Liver (tissue), 9 donors: ENCODE results near the gene ASH1L. TPM values are rescaled to one million over a fixed set of nuclear protein-coding genes. Genes with fewer than 3 reads are reported as not detected.
"Not testable (repeated sequence)": the region's sequence is repeated elsewhere in the genome, so short reads cannot be mapped to it uniquely, and the experiment has no call there.

Source experiments
- DNase-seq: peaks from one replicate; pipeline ENCODE4 v3.0.0-alpha.2; 2017; ENCODE audit warnings: low spot score
- H3K27ac ChIP-seq, 2 donors: one replicate each; pipeline ENCODE4 v1.7.0; 2013; ENCODE audit warnings: inconsistent platforms in 2 of 2, low read length in 2 of 2, control low read depth in 1 of 2, low read depth in 1 of 2, mild to moderate bottlenecking in 1 of 2
- H3K27me3 ChIP-seq, 4 donors: one replicate each; pipeline versions ENCODE4 v1.6.1 to v1.7.0; 2013; ENCODE audit warnings: low read length in 3 of 4, inconsistent platforms in 1 of 4, mild to moderate bottlenecking in 1 of 4, moderate library complexity in 1 of 4; ENCODE audit not compliant: control insufficient read depth in 4 of 4, insufficient read depth in 4 of 4
- H3K36me3 ChIP-seq, 4 donors: one replicate each; pipeline versions ENCODE4 v1.6.1 to v1.7.0; 2013; ENCODE audit warnings: low read length in 3 of 4, mild to moderate bottlenecking in 3 of 4, low read depth in 1 of 4, moderate library complexity in 1 of 4; ENCODE audit not compliant: control insufficient read depth in 4 of 4, insufficient read depth in 3 of 4
- H3K4me1 ChIP-seq, 4 donors: one replicate each; pipeline versions ENCODE4 v1.6.1 to v1.7.0; 2013; ENCODE audit warnings: low read length in 3 of 4, mild to moderate bottlenecking in 3 of 4, moderate library complexity in 1 of 4; ENCODE audit not compliant: control insufficient read depth in 4 of 4, insufficient read depth in 4 of 4
- H3K4me3 ChIP-seq, 3 donors: one replicate each; pipeline versions ENCODE4 v1.6.1 to v1.7.0; 2013; ENCODE audit warnings: low read length in 3 of 3, control low read depth in 1 of 3, low read depth in 1 of 3, mild to moderate bottlenecking in 1 of 3
- H3K9ac ChIP-seq, 2 donors: one replicate each; pipeline ENCODE4 v1.7.0; 2013; ENCODE audit warnings: low read length in 2 of 2, mild to moderate bottlenecking in 2 of 2, moderate library complexity in 2 of 2, control low read depth in 1 of 2, low read depth in 1 of 2
- H3K9me3 ChIP-seq, 4 donors: one replicate each; pipeline versions ENCODE4 v1.6.1 to v1.7.0; 2013; ENCODE audit warnings: low read length in 3 of 4; ENCODE audit not compliant: control insufficient read depth in 4 of 4
- EGR1 ChIP-seq, 2 donors: IDR thresholded peaks; 2 replicates each; pipeline ENCODE4 v1.6.1; 2016 to 2018; ENCODE audit warnings: antibody characterized with exemption in 2 of 2, low read depth in 2 of 2
- RAD21 ChIP-seq, 2 donors: IDR thresholded peaks; 2 replicates each; pipeline ENCODE4 v1.6.1; 2016; ENCODE audit warnings: antibody characterized with exemption in 2 of 2, mild to moderate bottlenecking in 2 of 2
- REST ChIP-seq: IDR thresholded peaks from 2 replicates; pipeline ENCODE4 v1.6.1; 2016; ENCODE audit warnings: antibody characterized with exemption, mild to moderate bottlenecking
- RXRA ChIP-seq, 2 donors: IDR thresholded peaks; 2 replicates each; pipeline ENCODE4 v1.6.1; 2017 to 2018; ENCODE audit warnings: antibody characterized with exemption in 2 of 2, mild to moderate bottlenecking in 1 of 2
- TAF1 ChIP-seq: conservative IDR thresholded peaks from 2 replicates; pipeline ENCODE4 v1.6.1; 2016; ENCODE audit warnings: antibody characterized with exemption, mild to moderate bottlenecking
- YY1 ChIP-seq: IDR thresholded peaks from 2 replicates; pipeline ENCODE4 v1.6.1; 2016; ENCODE audit warnings: antibody characterized with exemption, mild to moderate bottlenecking
- WGBS: extraction: QIAGEN DNeasy Blood & Tissue Kit; methylation state at CpG from one replicate; pipeline ENCODE4 v1.1.7; 2013; 5-methylcytosine and 5-hydroxymethylcytosine counted together
- polyA plus RNA-seq, 2 donors: library from polyadenylated mRNA; stranded (reverse) in 1 of 2; unstranded in 1 of 2; fragments of 200-250 nt in 1 of 2; fragments of >200 nt in 1 of 2; fragmentation: Nextera tagmentation in 1 of 2; extraction: Ambion mirVana in 1 of 2; gene quantifications; one replicate each; pipeline versions ENCODE4 v1.2.1 to v1.2.3, GENCODE V29; 2013 to 2015
- total RNA-seq, 2 donors: library from RNA; depleted of rRNA; stranded (reverse); fragments of >200 nt; gene quantifications; one replicate each; pipeline ENCODE4 v1.2.3, GENCODE V29; 2014
- TF ChIP-seq, protein P1 (sequence below): IDR thresholded peaks from 2 replicates; pipeline ENCODE4 v1.6.1; 2016; ENCODE audit warnings: antibody characterized with exemption
- donor health status: healthy.
- donor health status: healthy.
- donor health status: healthy.
- donor health status: healthy.
- donor health status: healthy.

ASH1L gene
- total and polyA plus RNA-seq, 4 donors = 3.9 to 30.3 (median 13.9) TPM

- no peak for DNase-seq
- Histone ChIP-seq H3K4me1 (no peaks in the 10 kb centered on the region), H3K9ac (no peak overlapping the region), H3K9me3 (no peaks in the 10 kb centered on the region), H3K27ac (no peak overlapping the region), H3K36me3 (peaks cover 0 to 3% (median 1%) of the 10 kb centered on the region in 4 donors), H3K27me3 (no peaks in the 10 kb centered on the region), H3K4me3 (no peak overlapping the region)
- 90% methylated on average over 6 of the region's 6 CpGs for WGBS
- TF ChIP-seq, protein P1, sequence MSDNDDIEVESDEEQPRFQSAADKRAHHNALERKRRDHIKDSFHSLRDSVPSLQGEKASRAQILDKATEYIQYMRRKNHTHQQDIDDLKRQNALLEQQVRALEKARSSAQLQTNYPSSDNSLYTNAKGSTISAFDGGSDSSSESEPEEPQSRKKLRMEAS = no peak
Observed at GRCh38 chr1:155569988-155570592, 7.5 kb upstream of the ASH1L start.

DNA sequence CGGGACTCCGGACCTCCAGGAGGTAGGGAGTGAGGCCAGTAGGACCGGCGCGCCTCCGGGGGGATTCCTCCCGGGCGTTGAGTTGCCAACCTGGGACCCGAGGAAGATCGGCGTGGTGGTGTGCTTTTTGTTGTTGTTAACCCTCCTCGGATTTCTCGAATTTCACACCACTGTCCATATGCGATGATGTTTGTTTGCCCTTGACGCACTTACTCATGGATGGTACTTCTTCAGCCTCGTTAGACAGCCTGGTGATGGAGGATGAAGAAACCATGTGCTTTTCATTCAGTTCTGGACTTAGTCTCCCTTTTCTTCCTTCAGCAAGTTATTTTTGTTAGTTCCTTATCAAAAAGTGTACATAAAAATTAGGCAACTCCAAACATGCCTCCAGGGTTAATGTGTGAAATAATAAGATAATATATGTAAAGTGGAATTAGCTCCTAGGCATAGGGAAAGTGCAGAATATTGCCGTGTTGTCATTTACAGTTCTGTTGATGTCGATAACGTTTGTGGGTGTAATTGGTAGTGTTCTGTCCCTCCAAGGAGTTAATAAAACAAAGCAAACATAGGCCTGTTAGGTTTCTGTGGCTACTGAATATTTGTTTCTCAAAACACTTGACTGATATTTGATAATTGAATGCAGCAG lies 897 bp upstream of the ASH1L start:
- Histone ChIP-seq H3K4me1 (peaks cover 0 to 15% (median 9%) of the 10 kb centered on the region in 4 donors), H3K4me3 (peak overlapping the region; percentile 87 to 93 (median 88)), H3K27ac (peak overlapping the region; percentile 98 to 99), H3K9ac (peak overlapping the region; percentile 81 to 83)
- WGBS = under 1% methylated on average over 19 of the region's 19 CpGs
- TF ChIP-seq YY1 (peak; percentile 19), RXRA (IDR thresholded peaks at IDR 0.05) (peak in 1 of 2 donors; percentile 16)
- not testable (repeated sequence) for H3K9me3 ChIP-seq, DNase-seq, H3K36me3 ChIP-seq, H3K27me3 ChIP-seq

DNA sequence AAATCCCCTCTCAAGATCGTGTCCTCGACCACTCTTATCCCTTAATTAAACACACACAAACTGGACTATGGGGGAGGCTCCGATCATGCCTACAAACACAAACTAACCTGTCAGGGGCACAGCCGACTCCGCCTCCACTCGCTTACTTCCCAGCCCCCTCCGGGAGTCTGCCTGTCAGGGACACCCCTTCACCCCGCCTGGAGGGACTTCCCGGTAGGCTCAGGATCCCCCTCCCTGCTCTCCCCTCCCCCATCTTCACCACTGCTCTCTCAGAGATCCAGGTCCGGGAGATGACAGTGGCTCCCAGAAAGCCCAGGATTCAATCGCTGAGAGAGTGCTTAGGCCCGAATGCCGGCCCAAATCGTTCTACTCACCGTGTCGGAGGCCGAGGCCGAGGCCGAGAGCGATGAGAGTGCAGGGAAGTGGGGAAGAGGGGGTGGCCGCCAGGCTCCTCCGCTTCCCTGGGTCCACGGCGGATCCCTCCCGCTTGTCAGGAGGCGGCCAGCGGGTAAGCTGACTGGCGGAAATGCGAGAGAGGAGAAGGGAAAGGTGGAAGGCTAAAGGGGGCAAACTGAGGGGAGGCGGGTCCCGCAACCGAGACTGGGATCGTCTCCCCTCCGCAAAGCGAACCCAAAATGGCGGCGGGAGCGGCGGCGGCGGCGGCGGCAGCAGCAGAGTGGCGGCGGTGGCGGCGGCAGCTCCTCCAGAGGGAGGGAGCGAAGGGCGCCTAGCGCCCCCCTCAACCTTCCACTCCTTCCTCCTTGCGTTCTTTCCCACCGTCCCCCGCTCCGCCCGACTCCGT lies 623 bp downstream of the ASH1L start:
- Histone ChIP-seq H3K9ac (peak overlapping the region; percentile 66 to 68), H3K4me3 (peak overlapping the region; percentile 63 to 93 (median 88)), H3K27ac (peak overlapping the region; percentile 98 to 99), H3K4me1 (peaks cover 0 to 15% (median 9%) of the 10 kb centered on the region in 4 donors)
- H3K36me3 ChIP-seq, H3K9me3 ChIP-seq, H3K27me3 ChIP-seq: not testable (repeated sequence)
- DNase-seq = peak; percentile 69
- peak; percentile 67 for TF ChIP-seq YY1
- WGBS = under 1% methylated on average over 48 of the region's 56 CpGs

GRCh38 chr1:155555915-155556314 lies 6.7 kb downstream of the ASH1L start:
- DNase-seq = no peak
- H3K4me3 ChIP-seq = no peak overlapping the region
- peaks cover 0 to 3% (median 0%) of the 10 kb centered on the region in 4 donors for H3K36me3 ChIP-seq
- TF ChIP-seq RXRA (IDR thresholded peaks at IDR 0.05) (no peak), REST (no peak), TAF1 (no peak), RAD21 (IDR thresholded peaks at IDR 0.05) (no peak), EGR1 (IDR thresholded peaks at IDR 0.05; ENCODE audit: low read depth in 2 of 2) (no peak)
- no peaks in the 10 kb centered on the region for H3K9me3 ChIP-seq
- H3K9ac ChIP-seq = no peak overlapping the region
- H3K27me3 ChIP-seq = no peaks in the 10 kb centered on the region
- H3K4me1 ChIP-seq = peaks cover 3 to 8% (median 5%) of the 10 kb centered on the region in 4 donors
- no peak overlapping the region for H3K27ac ChIP-seq
